ENCODE measurements around the gene PCBP3. TPM values are rescaled to one million over a fixed set of nuclear protein-coding genes. Genes with fewer than 3 reads are reported as not detected.

PCBP3 gene
- total and polyA plus RNA-seq, 2 donors (not counting 3 experiments of a cell fraction or from before 2014, with no cell fraction given), result 0.06 to 1.1 TPM

DNA sequence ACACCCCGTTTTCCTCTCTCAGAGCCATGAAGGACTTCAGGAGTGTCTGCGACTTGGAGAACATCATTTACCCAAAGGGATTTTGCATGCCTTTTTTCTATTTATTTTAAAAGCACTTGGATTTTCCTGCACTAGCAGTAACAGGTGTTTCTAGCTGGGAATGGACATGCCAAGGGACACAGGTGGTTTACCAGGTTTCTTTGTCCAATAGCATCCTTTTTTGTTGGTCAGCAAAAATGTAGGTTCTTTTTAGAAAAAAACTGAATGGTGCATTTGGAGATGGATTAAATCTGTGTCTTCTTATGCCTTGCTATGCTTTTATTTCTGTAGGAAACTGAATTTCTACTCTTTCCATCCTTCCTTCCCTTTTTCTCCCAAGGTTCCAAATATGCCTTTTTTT, 205.3 kb downstream of the PCBP3 start:
- POLR2A ChIA-PET, result no interaction called here
- no TSS peak for BruUV-seq (replicated peaks)
- no peak for DNase-seq (ENCODE audit: low read depth, low spot score)

DNA sequence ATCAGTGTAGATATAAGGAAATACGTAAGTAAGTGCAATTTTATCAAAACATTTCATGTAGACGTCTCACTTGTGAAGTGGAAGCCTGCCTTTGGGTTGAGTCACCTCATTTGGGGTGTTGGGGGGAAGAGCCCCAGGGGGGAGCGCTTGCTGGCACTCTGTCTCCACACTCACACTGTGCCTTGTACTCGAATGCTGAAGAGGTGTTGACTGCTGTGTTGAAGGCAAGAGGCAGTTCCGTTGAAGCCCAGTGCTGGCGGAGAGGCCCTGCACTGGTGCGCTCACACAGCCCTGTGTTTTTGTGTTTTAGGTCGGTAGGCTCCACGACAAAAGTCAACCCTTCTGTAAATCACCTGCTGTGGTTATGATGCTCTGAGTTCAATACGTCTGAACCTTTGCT, 206.1 kb downstream of the PCBP3 start:
- POLR2A ChIA-PET, result no interaction called here
- H3K4me3 ChIP-seq (replicated peaks in 1 of 3; ENCODE audit: insufficient read depth in 1 of 3, low read depth in 1 of 3, low read length in 3 of 3), result no peak overlapping the region
- no peaks in the 10 kb centered on the region for H4K20me1 ChIP-seq (replicated peaks; ENCODE audit: control insufficient read depth, extremely low read depth, insufficient read depth, low read length)
- H3K27ac ChIP-seq (ENCODE audit: insufficient read depth, low read depth, low read length), result no peak overlapping the region
- no peaks in the 10 kb centered on the region for H3K9me1 ChIP-seq (replicated peaks; ENCODE audit: control insufficient read depth, extremely low read depth, insufficient read depth, low read length)
- H3K4me1 ChIP-seq (ENCODE audit: control insufficient read depth, extremely low read depth, insufficient read depth, low read length), result no peaks in the 10 kb centered on the region
- FAIRE-seq (no peak), DNase-seq (ENCODE audit: low read depth, low spot score) (no peak)
- intact Hi-C loops (cut with micrococcal nuclease), result no loop called here
- TF ChIP-seq GATA2 (IDR thresholded peaks at IDR 0.05; ENCODE audit: insufficient read depth, insufficient read length, low read depth, low read length) (no peak), POLR2AphosphoS5 (IDR thresholded peaks at IDR 0.05; ENCODE audit: insufficient read depth, low read depth, low read length) (no peak), MYC (IDR thresholded peaks at IDR 0.05; ENCODE audit: low read depth, low read length) (no peak), CTCF (IDR thresholded peaks at IDR 0.05; ENCODE audit: extremely low read depth in 1 of 2, insufficient read depth in 1 of 2, low read depth in 1 of 2, low read length in 2 of 2) (no peak), FOS (IDR thresholded peaks at IDR 0.05; ENCODE audit: borderline replicate concordance, insufficient read depth, low read length) (no peak), JUN (IDR thresholded peaks at IDR 0.05; ENCODE audit: borderline replicate concordance, insufficient read depth, insufficient read length, low read depth) (no peak), EZH2 (IDR thresholded peaks at IDR 0.05; ENCODE audit: borderline replicate concordance, low read depth, low read length, severe bottlenecking) (no peak), POLR2A (IDR thresholded peaks at IDR 0.05; ENCODE audit: low read depth, low read length) (no peak)
- TF ChIP-seq, protein P1, sequence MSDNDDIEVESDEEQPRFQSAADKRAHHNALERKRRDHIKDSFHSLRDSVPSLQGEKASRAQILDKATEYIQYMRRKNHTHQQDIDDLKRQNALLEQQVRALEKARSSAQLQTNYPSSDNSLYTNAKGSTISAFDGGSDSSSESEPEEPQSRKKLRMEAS (IDR thresholded peaks at IDR 0.05; ENCODE audit: insufficient read depth, insufficient read length), result no peak
- no peak overlapping the region for H2AFZ ChIP-seq (ENCODE audit: low read depth, low read length)
- dilution Hi-C loops (cut with MboI; ENCODE audit: extremely low pct_ligation_motif_present, low sequenced_read_pairs), result no loop called here
- BruUV-seq (replicated peaks), result no TSS peak
- H3K9me3 ChIP-seq (replicated peaks; ENCODE audit: control insufficient read depth, insufficient read depth, low read length), result no peaks in the 10 kb centered on the region
- H3K27me3 ChIP-seq (ENCODE audit: control insufficient read depth in 2 of 2, insufficient read depth in 2 of 2, low read length in 2 of 2), result peaks cover 2 to 7% of the 10 kb centered on the region in 2 experiments
- H3K36me3 ChIP-seq (ENCODE audit: control insufficient read depth in 2 of 2, extremely low read depth in 1 of 2, insufficient read depth in 2 of 2, low read length in 2 of 2), result no peaks in the 10 kb centered on the region
- CTCF ChIA-PET, result interaction anchor here (1.4 kb wide), 1 partner anchor 31 kb away, joined by 3 read pairs; no protein-coding TSS in a partner anchor
- H3K9ac ChIP-seq (replicated peaks; ENCODE audit: extremely low read depth, insufficient read depth, low read length), result no peak overlapping the region
- H3K4me2 ChIP-seq (ENCODE audit: insufficient read depth, low read length), result no peak overlapping the region
- H3K79me2 ChIP-seq (ENCODE audit: control insufficient read depth, insufficient read depth, low read length), result no peaks in the 10 kb centered on the region

More for the DNA sequence above, 205.3 kb downstream of the PCBP3 start:
- no peaks in the 10 kb centered on the region for H3K9me3 ChIP-seq (replicated peaks; ENCODE audit: control insufficient read depth, insufficient read depth, low read length)
- no peaks in the 10 kb centered on the region for H3K36me3 ChIP-seq (ENCODE audit: control insufficient read depth in 2 of 2, extremely low read depth in 1 of 2, insufficient read depth in 2 of 2, low read length in 2 of 2)
- dilution Hi-C loops (cut with MboI; ENCODE audit: extremely low pct_ligation_motif_present, low sequenced_read_pairs), result no loop called here
- H3K9ac ChIP-seq (replicated peaks; ENCODE audit: extremely low read depth, insufficient read depth, low read length), result no peak overlapping the region
- intact Hi-C loops (cut with micrococcal nuclease), result no loop called here
- TF ChIP-seq POLR2A (IDR thresholded peaks at IDR 0.05; ENCODE audit: low read depth, low read length) (no peak), CTCF (IDR thresholded peaks at IDR 0.05; ENCODE audit: extremely low read depth in 1 of 2, insufficient read depth in 1 of 2, low read depth in 1 of 2, low read length in 2 of 2) (no peak)
- H3K27ac ChIP-seq (ENCODE audit: insufficient read depth, low read depth, low read length), result no peak overlapping the region
- no peak for FAIRE-seq
- H3K79me2 ChIP-seq (ENCODE audit: control insufficient read depth, insufficient read depth, low read length), result no peaks in the 10 kb centered on the region
- H3K9me1 ChIP-seq (replicated peaks; ENCODE audit: control insufficient read depth, extremely low read depth, insufficient read depth, low read length), result no peaks in the 10 kb centered on the region
- H3K4me1 ChIP-seq (ENCODE audit: control insufficient read depth, extremely low read depth, insufficient read depth, low read length), result no peaks in the 10 kb centered on the region
- H3K27me3 ChIP-seq (ENCODE audit: control insufficient read depth in 2 of 2, insufficient read depth in 2 of 2, low read length in 2 of 2), result peaks cover 2 to 7% of the 10 kb centered on the region in 2 experiments
- H2AFZ ChIP-seq (ENCODE audit: low read depth, low read length), result no peak overlapping the region
- CTCF ChIA-PET, result interaction anchor here (1.6 kb wide), 1 partner anchor 32 kb away, joined by 4 read pairs; no protein-coding TSS in a partner anchor
- H3K4me3 ChIP-seq (replicated peaks in 1 of 3; ENCODE audit: insufficient read depth in 1 of 3, low read depth in 1 of 3, low read length in 3 of 3), result no peak overlapping the region
- H4K20me1 ChIP-seq (replicated peaks; ENCODE audit: control insufficient read depth, extremely low read depth, insufficient read depth, low read length), result no peaks in the 10 kb centered on the region
- no peak overlapping the region for H3K4me2 ChIP-seq (ENCODE audit: insufficient read depth, low read length)

Data from endothelial cell of umbilical vein (primary cell).